ENCODE results near the gene TINAGL1. TPM values are rescaled to one million over a fixed set of nuclear protein-coding genes. Genes with fewer than 3 reads are reported as not detected.

TINAGL1 gene
- total RNA-seq, 1 experiment from 2014 or later: 430 TPM

- Mint-ChIP-seq H3K36me3 (ENCODE audit: insufficient read depth, unreplicated experiment) (peaks cover 11% of the 10 kb centered on the region), H3K4me3 (ENCODE audit: low read depth, unreplicated experiment) (no peak overlapping the region), H3K27me3 (ENCODE audit: unreplicated experiment) (no peaks in the 10 kb centered on the region), H3K27ac (ENCODE audit: unreplicated experiment) (no peak overlapping the region), H3K9me3 (ENCODE audit: low read depth, unreplicated experiment) (no peaks in the 10 kb centered on the region), H3K4me1 (ENCODE audit: low read depth, unreplicated experiment) (peaks cover 16% of the 10 kb centered on the region)
- no peak for DNase-seq
- intact Hi-C loops (cut with micrococcal nuclease; ENCODE audit: unreplicated experiment): no loop called here
- CTCF ChIA-PET: no interaction called here
- BruUV-seq (replicated peaks): no TSS peak
- no peak for TF ChIP-seq CTCF (IDR thresholded peaks at IDR 0.05; ENCODE audit: unreplicated experiment)
These were observed 19.8 kb downstream of the TINAGL1 start for GRCh38 chr1:31595836-31596736.

- peaks cover 7% of the 10 kb centered on the region for H3K36me3 Mint-ChIP-seq (ENCODE audit: insufficient read depth, unreplicated experiment)
- peaks cover under 1% of the 10 kb centered on the region for H3K27me3 Mint-ChIP-seq (ENCODE audit: unreplicated experiment)
- no peak overlapping the region for H3K27ac Mint-ChIP-seq (ENCODE audit: unreplicated experiment)
- DNase-seq: no peak
- intact Hi-C loops (cut with micrococcal nuclease; ENCODE audit: unreplicated experiment): no loop called here
- H3K4me1 Mint-ChIP-seq (ENCODE audit: low read depth, unreplicated experiment): peaks cover 10% of the 10 kb centered on the region
- no TSS peak for BruUV-seq (replicated peaks)
- TF ChIP-seq CTCF (IDR thresholded peaks at IDR 0.05; ENCODE audit: unreplicated experiment): no peak
- no peaks in the 10 kb centered on the region for H3K9me3 Mint-ChIP-seq (ENCODE audit: low read depth, unreplicated experiment)
- CTCF ChIA-PET: no interaction called here
- no peak overlapping the region for H3K4me3 Mint-ChIP-seq (ENCODE audit: low read depth, unreplicated experiment)
These were observed 20.4 kb downstream of the TINAGL1 start for GRCh38 chr1:31596737-31597097.

GRCh38 chr1:31598980-31599379 is 22.7 kb downstream of the TINAGL1 start:
- intact Hi-C loops (cut with micrococcal nuclease; ENCODE audit: unreplicated experiment): no loop called here
- no peak for TF ChIP-seq CTCF (IDR thresholded peaks at IDR 0.05; ENCODE audit: unreplicated experiment)
- DNase-seq: no peak
- CTCF ChIA-PET: no interaction called here
- Mint-ChIP-seq H3K4me3 (ENCODE audit: low read depth, unreplicated experiment) (no peak overlapping the region), H3K9me3 (ENCODE audit: low read depth, unreplicated experiment) (no peaks in the 10 kb centered on the region), H3K4me1 (ENCODE audit: low read depth, unreplicated experiment) (no peaks in the 10 kb centered on the region), H3K27ac (ENCODE audit: unreplicated experiment) (no peak overlapping the region), H3K36me3 (ENCODE audit: insufficient read depth, unreplicated experiment) (no peaks in the 10 kb centered on the region), H3K27me3 (ENCODE audit: unreplicated experiment) (peaks cover 11% of the 10 kb centered on the region)
- BruUV-seq (replicated peaks): no TSS peak

- CTCF ChIA-PET: no interaction called here
- TF ChIP-seq CTCF (IDR thresholded peaks at IDR 0.05; ENCODE audit: unreplicated experiment): no peak
- Mint-ChIP-seq H3K27ac (ENCODE audit: unreplicated experiment) (no peak overlapping the region), H3K4me1 (ENCODE audit: low read depth, unreplicated experiment) (no peaks in the 10 kb centered on the region), H3K36me3 (ENCODE audit: insufficient read depth, unreplicated experiment) (no peaks in the 10 kb centered on the region), H3K4me3 (ENCODE audit: low read depth, unreplicated experiment) (no peak overlapping the region), H3K27me3 (ENCODE audit: unreplicated experiment) (peaks cover 11% of the 10 kb centered on the region), H3K9me3 (ENCODE audit: low read depth, unreplicated experiment) (no peaks in the 10 kb centered on the region)
- no peak for DNase-seq
- intact Hi-C loops (cut with micrococcal nuclease; ENCODE audit: unreplicated experiment): no loop called here
- BruUV-seq (replicated peaks): no TSS peak
These were observed 24.3 kb downstream of the TINAGL1 start for GRCh38 chr1:31600641-31601040.

All from Calu3 (cell line).